GM19099 (cell line): ENCODE results near the gene SLC8A2.

ENCODE experiments used
- POLR2A ChIP-seq: IDR thresholded peaks from 3 replicates; pipeline ENCODE4 v1.6.1; 2011; ENCODE audit warnings: low read depth; ENCODE audit not compliant: insufficient read length; ENCODE audit errors: extremely low read depth

Gene SLC8A2

DNA sequence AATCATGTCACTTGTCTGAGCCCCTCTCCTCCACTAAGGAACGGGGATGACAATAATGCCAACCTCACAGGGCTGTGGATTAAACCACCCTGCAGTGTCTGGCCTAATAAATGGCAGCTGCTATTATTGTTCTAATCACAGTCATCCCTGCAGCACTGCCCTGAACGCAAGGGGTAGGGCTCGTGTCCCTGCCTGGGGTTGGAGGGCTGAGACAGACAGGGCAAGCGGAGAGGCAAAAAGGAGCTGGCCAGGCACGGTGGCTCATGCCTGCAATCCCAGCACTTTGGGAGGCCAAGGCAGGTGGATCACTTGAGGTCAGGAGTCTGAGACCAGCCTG is 22.5 kb upstream of the SLC8A2 start:
- no peak for TF ChIP-seq POLR2A

GRCh38 chr19:47493378-47494210 is 21.9 kb upstream of the SLC8A2 start:
- no peak for TF ChIP-seq POLR2A

- TF ChIP-seq POLR2A: no peak
Measured at GRCh38 chr19:47492571-47493377, 21.1 kb upstream of the SLC8A2 start.

DNA sequence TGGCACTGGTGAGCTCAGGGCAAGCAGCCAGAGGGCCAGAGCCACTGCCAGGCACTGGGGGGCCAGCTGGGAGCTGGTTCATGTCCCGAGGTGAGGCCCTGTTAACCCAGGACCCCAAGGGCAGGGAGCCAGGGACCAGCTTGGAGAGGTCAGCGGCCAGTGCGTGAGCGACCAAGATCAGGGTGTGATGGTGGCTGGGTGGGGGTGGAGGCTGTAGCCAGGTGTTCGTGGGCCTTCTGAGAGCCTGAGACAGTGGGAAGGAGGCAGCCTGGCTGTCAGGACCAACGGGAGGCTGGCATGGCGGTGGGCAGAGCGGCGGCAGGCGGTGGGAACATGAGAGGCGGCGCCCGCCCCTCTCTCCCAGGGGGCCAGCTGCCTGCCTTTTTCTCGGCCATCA is 20.4 kb upstream of the SLC8A2 start:
- TF ChIP-seq POLR2A: no peak

DNA sequence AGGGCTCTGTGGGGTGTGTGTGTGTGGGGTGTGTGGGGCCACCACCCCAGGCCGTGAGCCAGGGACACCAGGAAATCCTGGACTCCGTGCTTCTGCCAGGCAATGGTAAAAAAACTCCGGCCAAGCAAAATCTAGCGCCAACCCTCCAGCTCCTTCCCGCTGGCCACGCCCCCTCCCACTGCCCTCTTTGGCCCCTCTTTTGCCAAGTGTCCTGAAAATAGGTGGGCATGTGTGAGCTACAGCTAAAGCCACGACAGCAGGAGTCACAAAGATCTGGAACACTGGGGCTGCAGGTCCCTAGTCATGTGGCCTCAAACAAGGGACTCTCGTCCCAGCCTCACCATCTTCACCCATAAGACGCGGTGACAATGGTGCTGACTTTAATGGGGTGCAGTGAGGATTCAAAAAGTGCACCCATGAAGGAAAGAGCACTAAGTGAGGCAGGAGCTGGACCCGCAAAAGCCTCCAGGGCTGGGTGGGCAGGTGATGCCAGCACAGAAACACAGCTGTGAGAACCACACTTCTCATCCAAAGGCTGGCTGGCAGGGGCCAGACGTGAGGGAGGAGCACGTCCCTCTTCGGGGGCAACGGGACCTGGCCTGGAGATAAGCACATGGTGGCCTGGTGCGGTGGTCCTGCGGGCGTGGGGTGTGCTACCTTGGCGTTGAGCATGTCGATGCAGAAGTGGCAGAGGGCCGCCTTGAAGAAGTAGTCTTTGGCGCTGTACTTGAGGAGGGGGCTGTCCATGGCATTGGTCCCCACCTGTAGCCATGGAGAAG is 19.9 kb upstream of the SLC8A2 start:
- no peak for TF ChIP-seq POLR2A

DNA sequence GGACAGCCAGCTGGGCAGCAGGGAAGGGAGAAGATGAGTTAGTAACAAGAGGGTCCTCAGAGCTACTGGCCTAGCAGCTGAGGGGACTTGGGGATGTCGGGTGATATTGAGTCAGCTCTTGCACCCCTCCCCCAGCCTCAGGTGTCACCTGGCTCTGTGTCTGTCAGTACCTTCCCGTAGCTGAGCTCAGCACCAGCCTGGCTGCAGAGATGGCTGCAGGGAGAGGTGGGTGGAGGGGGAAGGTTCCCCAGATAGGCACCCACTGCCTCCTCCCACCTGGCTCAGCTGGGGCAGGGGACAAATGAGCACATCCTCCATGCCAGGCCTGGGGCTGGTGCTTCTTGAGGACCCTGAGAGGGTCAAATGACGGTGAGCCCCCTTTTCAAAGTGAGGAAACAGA is 19.2 kb upstream of the SLC8A2 start:
- TF ChIP-seq POLR2A: no peak

- no peak for TF ChIP-seq POLR2A
Measured at GRCh38 chr19:47490031-47490430, 18.3 kb upstream of the SLC8A2 start.

GRCh38 chr19:47489072-47489914 is 17.6 kb upstream of the SLC8A2 start:
- no peak for TF ChIP-seq POLR2A

DNA sequence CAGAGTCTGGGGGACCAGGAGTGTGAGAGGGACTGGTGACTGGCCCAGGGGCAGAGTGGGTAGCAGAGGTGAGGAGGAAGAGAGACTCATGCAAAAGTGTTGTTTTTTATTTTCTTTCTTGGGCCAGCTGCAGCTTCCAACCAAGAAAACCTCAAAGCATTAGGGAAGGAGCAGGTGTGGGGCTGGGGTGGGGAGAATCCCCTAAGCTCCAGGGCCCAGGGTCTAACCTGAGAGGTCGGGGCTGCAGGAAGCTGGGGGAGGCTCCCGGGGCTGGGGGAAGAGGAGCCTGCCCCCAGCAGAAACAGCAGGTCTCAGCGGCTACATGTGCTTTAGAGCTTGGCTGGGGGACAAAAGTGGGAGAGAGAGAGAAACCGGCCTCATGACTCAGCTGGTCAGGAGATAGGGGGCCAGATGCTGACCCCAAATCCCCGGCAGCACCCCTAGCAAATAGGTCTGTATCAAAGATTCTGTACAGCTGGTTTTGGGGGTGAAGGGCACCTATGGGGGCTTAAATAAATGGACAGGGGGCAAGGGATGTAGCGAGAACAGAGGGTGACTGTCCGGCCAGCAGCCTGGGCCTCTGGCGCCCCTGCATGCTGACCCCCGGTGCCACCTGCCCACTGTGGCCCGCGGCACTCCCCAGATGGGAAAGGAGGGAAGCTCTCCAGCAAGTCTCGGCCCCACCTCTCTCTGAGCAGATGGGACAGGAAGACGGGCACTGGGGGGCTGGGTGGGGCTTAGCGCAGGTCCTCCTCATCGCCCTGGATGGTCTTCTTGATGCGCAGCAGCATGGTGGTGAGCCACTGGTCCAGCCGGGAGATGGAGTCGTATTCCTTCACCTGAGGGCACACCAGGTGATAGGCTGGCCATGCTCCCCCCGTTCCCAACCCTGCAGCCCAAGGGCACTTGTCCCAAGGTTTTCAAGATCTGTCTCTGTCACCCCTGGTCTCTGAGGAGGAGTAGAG is 16.1 kb upstream of the SLC8A2 start:
- TF ChIP-seq POLR2A: no peak

DNA sequence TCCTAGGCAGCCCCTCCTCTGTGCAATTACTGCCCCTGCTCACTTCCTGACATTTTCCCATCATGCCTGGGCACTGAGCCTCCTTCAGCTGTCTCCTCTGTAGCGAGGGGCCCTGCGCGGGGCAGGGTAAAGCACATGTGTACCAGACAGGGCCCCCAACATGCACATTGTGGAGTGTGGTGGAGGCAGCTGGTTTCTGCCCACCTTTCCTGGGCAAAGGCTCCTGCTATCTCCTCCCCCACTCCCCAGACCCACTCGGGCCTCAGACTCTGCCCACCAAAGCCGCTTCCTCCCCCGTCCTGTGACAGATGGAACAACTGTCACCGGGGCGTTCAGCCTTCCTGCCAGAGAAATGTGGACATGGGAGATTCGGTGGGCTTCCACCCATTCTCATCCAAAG is 15.2 kb upstream of the SLC8A2 start:
- no peak for TF ChIP-seq POLR2A

DNA sequence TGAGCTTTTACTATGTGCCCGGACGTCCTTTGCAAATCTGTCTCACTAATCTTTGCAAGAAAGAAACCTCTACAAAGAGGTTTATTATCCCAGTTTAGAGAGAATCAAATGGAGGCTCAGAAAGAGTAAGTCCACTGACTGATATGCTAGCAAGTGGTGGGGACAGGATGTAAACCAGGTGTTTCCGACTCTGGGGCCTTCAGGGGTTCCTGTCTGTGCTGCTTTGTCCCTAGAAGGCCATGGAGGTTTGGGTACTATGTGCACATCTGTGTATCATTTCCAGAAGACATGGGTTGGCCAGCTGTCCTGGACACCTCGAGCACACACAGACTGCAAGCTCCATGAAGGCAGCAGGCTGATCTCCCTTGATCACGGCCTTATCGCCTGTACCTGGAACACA is 13.5 kb upstream of the SLC8A2 start:
- peak; percentile 15 for TF ChIP-seq POLR2A

DNA sequence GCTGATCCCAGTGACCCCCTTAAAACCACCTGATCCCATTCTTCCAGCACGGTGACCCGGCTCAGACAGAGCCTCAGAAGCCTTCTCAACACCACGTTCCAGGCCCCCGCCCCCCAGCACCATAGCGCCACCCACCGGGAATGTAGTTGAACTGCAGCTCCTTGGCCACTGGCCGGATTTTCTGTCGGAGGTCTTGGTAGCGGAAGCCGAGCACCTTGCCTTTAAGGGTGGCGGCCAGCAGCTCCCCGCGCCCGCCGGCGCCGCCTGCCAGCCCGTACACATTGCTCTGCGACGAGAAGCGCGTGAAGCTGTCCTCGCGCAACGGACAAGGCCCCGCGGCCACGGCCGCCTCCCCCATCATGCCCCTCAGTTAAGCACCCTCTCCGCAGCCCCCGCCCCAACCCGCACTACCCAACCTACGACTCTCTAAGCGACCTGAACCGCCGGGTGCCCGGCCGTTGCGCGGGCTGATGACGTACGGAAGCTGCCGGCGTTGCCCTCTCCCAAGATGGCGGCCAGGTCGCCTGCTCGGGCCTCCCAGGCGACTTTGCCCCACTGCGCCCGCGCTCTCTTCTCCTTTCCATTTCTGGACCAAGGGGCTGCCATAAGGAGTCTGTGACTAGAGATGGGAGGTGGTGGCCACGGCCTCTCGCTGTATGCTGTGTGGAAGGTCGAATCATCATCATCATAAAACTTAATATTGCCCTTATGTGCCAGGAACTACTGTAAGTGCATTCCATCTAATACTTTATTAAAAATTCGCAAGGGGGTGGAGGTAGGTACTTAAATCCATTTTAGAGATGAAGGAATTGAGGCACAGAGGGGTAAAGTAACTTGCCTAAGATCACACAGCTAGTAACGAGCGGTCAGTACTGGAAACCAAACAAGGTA is 12.4 kb upstream of the SLC8A2 start, which contains the start of gene KPTN:
KPTN (minus strand) TSS at position 420 of the 891 bp plus-strand sequence; CDS start at position 361, 59 bp downstream.
- TF ChIP-seq POLR2A: peak; percentile 83
